Ishikawa (cell line): ENCODE measurements around the gene NRCAM.

Experiments used
- CEBPB ChIP-seq: IDR thresholded peaks from 2 replicates; pipeline ENCODE4 v1.6.1; 2012
- CREB1 ChIP-seq: IDR thresholded peaks from 2 replicates; pipeline ENCODE4 v1.6.1; 2012; ENCODE audit warnings: low read depth
- EGR1 ChIP-seq: IDR thresholded peaks from 2 replicates; pipeline ENCODE4 v1.6.1; 2012
- EP300 ChIP-seq: IDR thresholded peaks from 2 replicates; pipeline ENCODE4 v1.6.1; 2012; ENCODE audit warnings: borderline replicate concordance
- FOXM1 ChIP-seq: IDR thresholded peaks from 2 replicates; pipeline ENCODE4 v1.6.1; 2012; ENCODE audit warnings: low read depth, borderline replicate concordance
- NFIC ChIP-seq: IDR thresholded peaks from 2 replicates; pipeline ENCODE4 v1.6.1; 2012
- RAD21 ChIP-seq: IDR thresholded peaks from 2 replicates; pipeline ENCODE4 v1.6.1; 2012; ENCODE audit warnings: low read depth
- REST ChIP-seq: IDR thresholded peaks from 2 replicates; pipeline ENCODE4 v1.6.1; 2012; ENCODE audit warnings: low read depth, mild to moderate bottlenecking
- TAF1 ChIP-seq: IDR thresholded peaks from 2 replicates; pipeline ENCODE4 v1.6.1; 2012; ENCODE audit warnings: low read depth, mild to moderate bottlenecking
- TEAD4 ChIP-seq: IDR thresholded peaks from 2 replicates; pipeline ENCODE4 v1.6.1; 2012
- USF1 ChIP-seq: IDR thresholded peaks from 2 replicates; pipeline ENCODE4 v1.6.1; 2012
- YY1 ChIP-seq: IDR thresholded peaks from 2 replicates; pipeline ENCODE4 v1.6.1; 2012; ENCODE audit warnings: low read depth
- ZBTB7A ChIP-seq: IDR thresholded peaks from 2 replicates; pipeline ENCODE4 v1.6.1; 2012; ENCODE audit warnings: low read depth

DNA sequence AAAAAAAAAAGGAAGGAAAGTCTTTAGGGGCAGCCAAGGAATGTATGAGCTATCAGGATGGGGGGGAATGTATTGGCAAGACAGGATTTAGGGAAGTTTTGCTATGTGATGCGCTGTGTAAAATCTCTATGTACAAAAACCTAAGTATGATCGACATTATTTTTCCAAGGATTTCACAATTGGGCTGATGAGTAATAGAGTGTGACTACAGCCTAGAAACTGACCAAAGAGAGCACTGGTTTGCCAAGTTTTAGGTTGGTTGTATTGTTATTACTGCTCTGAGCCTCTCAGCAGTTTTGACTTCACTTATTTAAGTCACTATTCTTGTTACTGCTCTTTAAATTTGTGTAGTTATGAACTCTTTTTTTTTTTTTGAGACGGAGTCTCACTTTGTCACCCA lies 107.3 kb downstream of the NRCAM start:
- no peak for TF ChIP-seq USF1
- no peak for TF ChIP-seq EGR1
- no peak for TF ChIP-seq RAD21
- no peak for TF ChIP-seq REST
- no peak for TF ChIP-seq TEAD4
- TF ChIP-seq EP300 = no peak
- no peak for TF ChIP-seq CEBPB
- TF ChIP-seq CREB1 = no peak
- no peak for TF ChIP-seq TAF1
- no peak for TF ChIP-seq NFIC
- no peak for TF ChIP-seq YY1
- TF ChIP-seq FOXM1 = no peak
- TF ChIP-seq ZBTB7A = no peak
